ENCODE measurements around the gene KRTAP1-4.
"Not testable (repeated sequence)": the region's sequence is repeated elsewhere in the genome, so short reads cannot be mapped to it uniquely, and the experiment has no call there.

The KRTAP1-4 gene

GRCh38 chr17:41046735-41047465 lies 16.9 kb upstream of the KRTAP1-4 start, which contains the start of gene KRTAP2-1:
KRTAP2-1 (minus strand) TSS chr17:41047316; CDS start chr17:41047267, 49 bp downstream.
- not testable (repeated sequence) for DNase-seq

GRCh38 chr17:41042953-41043352 lies 13.0 kb upstream of the KRTAP1-4 start:
- no peak for DNase-seq

- DNase-seq, result not testable (repeated sequence)
Observed at GRCh38 chr17:41040783-41041571, 11.0 kb upstream of the KRTAP1-4 start, which contains the start of gene KRTAP1-1. KRTAP1-1 (minus strand) TSS chr17:41041450; CDS start chr17:41041397, 53 bp downstream.

GRCh38 chr17:41037853-41038350 lies 7.9 kb upstream of the KRTAP1-4 start:
- DNase-seq, result no peak

GRCh38 chr17:41034346-41034935 lies 4.4 kb upstream of the KRTAP1-4 start, which contains the start of gene KRTAP1-3:
KRTAP1-3 (minus strand) TSS chr17:41034874; CDS start chr17:41034821, 53 bp downstream.
- DNase-seq, result not testable (repeated sequence)

GRCh38 chr17:41026715-41027471 lies 3.1 kb downstream of the KRTAP1-4 start, which contains the start of gene KRTAP1-5:
KRTAP1-5 (minus strand) TSS chr17:41027208; CDS start chr17:41027155, 53 bp downstream.
- no peak for DNase-seq

GRCh38 chr17:41024697-41025096 lies 5.3 kb downstream of the KRTAP1-4 start:
- no peak for DNase-seq

- no peak for DNase-seq
Observed at GRCh38 chr17:41020336-41020735, 9.7 kb downstream of the KRTAP1-4 start.

GRCh38 chr17:41019415-41019814 lies 10.6 kb downstream of the KRTAP1-4 start:
- DNase-seq, result no peak

- DNase-seq, result no peak
Observed at GRCh38 chr17:41018541-41018940, 11.5 kb downstream of the KRTAP1-4 start.

GRCh38 chr17:41016578-41017215 lies 13.3 kb downstream of the KRTAP1-4 start:
- DNase-seq, result no peak

- DNase-seq, result peak; percentile 10
Observed at GRCh38 chr17:41015454-41015853, 14.5 kb downstream of the KRTAP1-4 start.

GRCh38 chr17:41013606-41014005 lies 16.4 kb downstream of the KRTAP1-4 start:
- no peak for DNase-seq

- no peak for DNase-seq
Observed at GRCh38 chr17:41013181-41013580, 16.8 kb downstream of the KRTAP1-4 start.

- no peak for DNase-seq
Observed at GRCh38 chr17:41012326-41013120, 17.5 kb downstream of the KRTAP1-4 start.

GRCh38 chr17:41010441-41010840 lies 19.6 kb downstream of the KRTAP1-4 start:
- DNase-seq, result no peak

- DNase-seq, result no peak
Observed at GRCh38 chr17:41009936-41010335, 20.1 kb downstream of the KRTAP1-4 start.

- no peak for DNase-seq
Observed at GRCh38 chr17:41009301-41009760, 20.7 kb downstream of the KRTAP1-4 start.

GRCh38 chr17:41008811-41009210 lies 21.2 kb downstream of the KRTAP1-4 start, which contains the start of gene KRTAP3-1:
KRTAP3-1 (minus strand) TSS chr17:41009128; CDS start chr17:41009074, 54 bp downstream.
- DNase-seq, result no peak

- DNase-seq, result no peak
Observed at GRCh38 chr17:41004397-41004796, 25.6 kb downstream of the KRTAP1-4 start.

GRCh38 chr17:41003926-41004325 lies 26.1 kb downstream of the KRTAP1-4 start:
- DNase-seq, result no peak

Measured in kidney glomerular epithelial cell (primary cell).